ENCODE results near the gene CBX6. TPM values are rescaled to one million over a fixed set of nuclear protein-coding genes. Genes with fewer than 3 reads are reported as not detected.

Gene CBX6
- total RNA-seq, 1 donor from 2014 or later: 178 TPM

GRCh38 chr22:38850399-38850798 is 21.6 kb downstream of the CBX6 start:
- no peaks in the 10 kb centered on the region for H3K36me3 Mint-ChIP-seq (ENCODE audit: low read depth)
- no peak for DNase-seq (ENCODE audit: low spot score)
- intact Hi-C loops (cut with micrococcal nuclease): no loop called here
- no peaks in the 10 kb centered on the region for H3K4me1 Mint-ChIP-seq (ENCODE audit: low read depth)
- H3K27me3 Mint-ChIP-seq (ENCODE audit: insufficient read depth): peaks cover 36% of the 10 kb centered on the region
- H3K4me3 Mint-ChIP-seq: no peak overlapping the region
- no peaks in the 10 kb centered on the region for H3K9me3 Mint-ChIP-seq
- H3K27ac Mint-ChIP-seq: no peak overlapping the region

GRCh38 chr22:38849811-38850210 is 22.2 kb downstream of the CBX6 start:
- H3K27me3 Mint-ChIP-seq (ENCODE audit: insufficient read depth): peaks cover 40% of the 10 kb centered on the region
- no peaks in the 10 kb centered on the region for H3K9me3 Mint-ChIP-seq
- no peak overlapping the region for H3K27ac Mint-ChIP-seq
- no peaks in the 10 kb centered on the region for H3K36me3 Mint-ChIP-seq (ENCODE audit: low read depth)
- H3K4me3 Mint-ChIP-seq: no peak overlapping the region
- no peak for DNase-seq (ENCODE audit: low spot score)
- intact Hi-C loops (cut with micrococcal nuclease): no loop called here
- no peaks in the 10 kb centered on the region for H3K4me1 Mint-ChIP-seq (ENCODE audit: low read depth)

GRCh38 chr22:38846412-38846811 is 25.6 kb downstream of the CBX6 start:
- DNase-seq (ENCODE audit: low spot score): no peak
- no peaks in the 10 kb centered on the region for H3K9me3 Mint-ChIP-seq
- no peak overlapping the region for H3K4me3 Mint-ChIP-seq
- H3K36me3 Mint-ChIP-seq (ENCODE audit: low read depth): no peaks in the 10 kb centered on the region
- H3K27me3 Mint-ChIP-seq (ENCODE audit: insufficient read depth): peaks cover 49% of the 10 kb centered on the region
- H3K4me1 Mint-ChIP-seq (ENCODE audit: low read depth): peaks cover 6% of the 10 kb centered on the region
- H3K27ac Mint-ChIP-seq: no peak overlapping the region
- intact Hi-C loops (cut with micrococcal nuclease): no loop called here

- H3K36me3 Mint-ChIP-seq (ENCODE audit: low read depth): no peaks in the 10 kb centered on the region
- H3K4me1 Mint-ChIP-seq (ENCODE audit: low read depth): peaks cover 6% of the 10 kb centered on the region
- intact Hi-C loops (cut with micrococcal nuclease): no loop called here
- H3K4me3 Mint-ChIP-seq: no peak overlapping the region
- H3K27ac Mint-ChIP-seq: no peak overlapping the region
- H3K9me3 Mint-ChIP-seq: no peaks in the 10 kb centered on the region
- H3K27me3 Mint-ChIP-seq (ENCODE audit: insufficient read depth): peaks cover 55% of the 10 kb centered on the region
- DNase-seq (ENCODE audit: low spot score): no peak
Observed at GRCh38 chr22:38845004-38845740, 26.8 kb downstream of the CBX6 start.

- Mint-ChIP-seq H3K27me3 (ENCODE audit: insufficient read depth) (peaks cover 60% of the 10 kb centered on the region), H3K9me3 (no peaks in the 10 kb centered on the region), H3K27ac (no peak overlapping the region), H3K4me3 (peak overlapping the region; percentile 43), H3K4me1 (ENCODE audit: low read depth) (peaks cover 6% of the 10 kb centered on the region), H3K36me3 (ENCODE audit: low read depth) (no peaks in the 10 kb centered on the region)
- DNase-seq (ENCODE audit: low spot score): no peak
- intact Hi-C loops (cut with micrococcal nuclease): no loop called here
Observed at GRCh38 chr22:38844315-38845003, 27.6 kb downstream of the CBX6 start.

- H3K27me3 Mint-ChIP-seq (ENCODE audit: insufficient read depth): peaks cover 55% of the 10 kb centered on the region
- H3K36me3 Mint-ChIP-seq (ENCODE audit: low read depth): no peaks in the 10 kb centered on the region
- DNase-seq (ENCODE audit: low spot score): no peak
- intact Hi-C loops (cut with micrococcal nuclease): loop anchor here (2.0 kb wide), 1 partner anchor 85 kb away; no protein-coding TSS in a partner anchor
- H3K4me3 Mint-ChIP-seq: peak within 1 kb of the TSS; percentile 79
- H3K27ac Mint-ChIP-seq: no peak within 1 kb of the TSS
- H3K9me3 Mint-ChIP-seq: no peaks in the 10 kb centered on the region
- peaks cover 6% of the 10 kb centered on the region for H3K4me1 Mint-ChIP-seq (ENCODE audit: low read depth)
Observed at GRCh38 chr22:38843657-38844314, 28.2 kb downstream of the CBX6 start, which contains the start of gene NPTXR. Gene NPTXR, minus strand, starts transcription at chr22:38844028.

- H3K9me3 Mint-ChIP-seq: no peaks in the 10 kb centered on the region
- peaks cover 6% of the 10 kb centered on the region for H3K4me1 Mint-ChIP-seq (ENCODE audit: low read depth)
- peaks cover 54% of the 10 kb centered on the region for H3K27me3 Mint-ChIP-seq (ENCODE audit: insufficient read depth)
- no peaks in the 10 kb centered on the region for H3K36me3 Mint-ChIP-seq (ENCODE audit: low read depth)
- no peak overlapping the region for H3K27ac Mint-ChIP-seq
- H3K4me3 Mint-ChIP-seq: no peak overlapping the region
- intact Hi-C loops (cut with micrococcal nuclease): loop anchor here (2.0 kb wide), 1 partner anchor 84 kb away; no protein-coding TSS in a partner anchor
- DNase-seq (ENCODE audit: low spot score): peak; percentile 44
Observed at GRCh38 chr22:38843201-38843656, 28.8 kb downstream of the CBX6 start.

GRCh38 chr22:38842512-38843200 is 29.4 kb downstream of the CBX6 start:
- Mint-ChIP-seq H3K27me3 (ENCODE audit: insufficient read depth) (peaks cover 51% of the 10 kb centered on the region), H3K9me3 (no peaks in the 10 kb centered on the region), H3K36me3 (ENCODE audit: low read depth) (no peaks in the 10 kb centered on the region), H3K27ac (no peak overlapping the region), H3K4me3 (peak overlapping the region; percentile 79), H3K4me1 (ENCODE audit: low read depth) (peaks cover 6% of the 10 kb centered on the region)
- intact Hi-C loops (cut with micrococcal nuclease): loop anchor here (2.0 kb wide), 1 partner anchor 84 kb away; no protein-coding TSS in a partner anchor
- no peak for DNase-seq (ENCODE audit: low spot score)

- no peak for DNase-seq (ENCODE audit: low spot score)
- H3K9me3 Mint-ChIP-seq: no peaks in the 10 kb centered on the region
- no peak overlapping the region for H3K27ac Mint-ChIP-seq
- no peak overlapping the region for H3K4me3 Mint-ChIP-seq
- peaks cover 6% of the 10 kb centered on the region for H3K4me1 Mint-ChIP-seq (ENCODE audit: low read depth)
- intact Hi-C loops (cut with micrococcal nuclease): loop anchor here (2.0 kb wide), 1 partner anchor 83 kb away; no protein-coding TSS in a partner anchor
- H3K36me3 Mint-ChIP-seq (ENCODE audit: low read depth): no peaks in the 10 kb centered on the region
- peaks cover 43% of the 10 kb centered on the region for H3K27me3 Mint-ChIP-seq (ENCODE audit: insufficient read depth)
Observed at GRCh38 chr22:38841635-38842034, 30.4 kb downstream of the CBX6 start.

- Mint-ChIP-seq H3K27me3 (ENCODE audit: insufficient read depth) (peaks cover 38% of the 10 kb centered on the region), H3K9me3 (no peaks in the 10 kb centered on the region), H3K4me3 (no peak overlapping the region), H3K4me1 (ENCODE audit: low read depth) (peaks cover 6% of the 10 kb centered on the region), H3K27ac (no peak overlapping the region), H3K36me3 (ENCODE audit: low read depth) (no peaks in the 10 kb centered on the region)
- no peak for DNase-seq (ENCODE audit: low spot score)
- intact Hi-C loops (cut with micrococcal nuclease): no loop called here
Observed at GRCh38 chr22:38841211-38841610, 30.8 kb downstream of the CBX6 start.

GRCh38 chr22:38840129-38840528 is 31.9 kb downstream of the CBX6 start:
- intact Hi-C loops (cut with micrococcal nuclease): no loop called here
- Mint-ChIP-seq H3K4me3 (no peak overlapping the region), H3K36me3 (ENCODE audit: low read depth) (no peaks in the 10 kb centered on the region), H3K4me1 (ENCODE audit: low read depth) (peaks cover 6% of the 10 kb centered on the region), H3K27ac (no peak overlapping the region), H3K9me3 (no peaks in the 10 kb centered on the region), H3K27me3 (ENCODE audit: insufficient read depth) (peaks cover 29% of the 10 kb centered on the region)
- DNase-seq (ENCODE audit: low spot score): no peak

- no peaks in the 10 kb centered on the region for H3K9me3 Mint-ChIP-seq
- H3K27me3 Mint-ChIP-seq (ENCODE audit: insufficient read depth): peaks cover 26% of the 10 kb centered on the region
- intact Hi-C loops (cut with micrococcal nuclease): no loop called here
- peaks cover 6% of the 10 kb centered on the region for H3K4me1 Mint-ChIP-seq (ENCODE audit: low read depth)
- H3K4me3 Mint-ChIP-seq: no peak overlapping the region
- no peak overlapping the region for H3K27ac Mint-ChIP-seq
- DNase-seq (ENCODE audit: low spot score): no peak
- no peaks in the 10 kb centered on the region for H3K36me3 Mint-ChIP-seq (ENCODE audit: low read depth)
Observed at GRCh38 chr22:38839686-38840085, 32.3 kb downstream of the CBX6 start.
